RWPE1 (cell line): ENCODE data around the gene IFNL1.
A peak's percentile ranks its signal among the peaks of the same experiment; 100 is the strongest.
"Not testable (repeated sequence)": the region's sequence is repeated elsewhere in the genome, so short reads cannot be mapped to it uniquely, and the experiment has no call there.

Experiments used
- CTCF ChIA-PET: fragments of 350-600 bp; sonication (Branson Sonifier 250); formaldehyde crosslinking; extraction: SDS; loops from one replicate; lab custom pipeline; 2021; lab: Yijun Ruan, JAX
- POLR2A ChIA-PET: fragments of 400-600 bp; formaldehyde crosslinking; extraction: SDS; loops from one replicate; lab custom pipeline; 2020; ENCODE audit warnings: antibody characterized with exemption; ENCODE audit not compliant: low non-redundant PET; lab: Yijun Ruan, JAX
- DNase-seq: peaks from one replicate; pipeline ENCODE4 v3.0.0; 2012; ENCODE audit warnings: low spot score
- H3K27ac ChIP-seq: fragments of 450-650 bp; 2 replicates; pipeline ENCODE4 v1.5.1; 2017
- TF ChIP-seq, protein P1 (sequence below): fragments of 450-650 bp; conservative IDR thresholded peaks from 2 replicates; pipeline ENCODE4 v1.5.1; 2017; ENCODE audit warnings: low read depth, mild to moderate bottlenecking

IFNL1 gene

DNA sequence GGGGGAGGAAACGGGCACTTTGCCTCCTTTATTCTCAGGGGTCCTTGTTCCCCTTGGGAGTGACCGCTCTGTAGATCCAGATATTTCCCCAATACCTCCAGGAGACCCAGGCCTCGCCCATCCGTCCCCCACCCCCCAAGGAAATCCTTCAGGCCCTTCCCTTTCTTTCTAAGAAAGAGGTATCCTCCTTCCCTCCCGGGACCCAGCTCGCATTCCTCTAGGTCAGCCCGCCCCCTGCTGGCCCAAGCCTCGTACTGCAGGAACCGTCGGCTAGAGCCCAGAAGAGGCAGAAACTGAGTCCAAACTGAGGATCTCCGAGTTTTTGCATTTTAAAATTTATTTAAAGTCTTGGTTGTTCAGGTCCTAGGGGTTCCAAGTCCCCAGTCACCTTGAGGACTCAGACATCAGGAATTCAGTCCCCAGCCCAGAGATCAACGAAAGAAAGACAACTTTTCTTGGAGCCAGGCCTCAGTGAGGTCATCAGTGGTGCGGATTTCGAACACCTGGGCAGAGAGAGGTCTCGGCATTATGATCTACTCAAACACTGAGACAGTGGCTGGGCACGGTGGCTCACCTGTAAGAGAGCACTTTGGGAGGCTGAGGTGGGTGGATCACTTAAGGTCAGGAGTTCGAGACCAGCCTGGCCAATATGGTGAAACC is 32.0 kb downstream of the IFNL1 start:
- peak; percentile 77 for DNase-seq
- ChIA-PET CTCF (interaction anchor here (0.6 to 2.6 kb wide), 8 partner anchors 46 to 381 kb away, joined by 3 to 11 read pairs (median 4); no protein-coding TSS in a partner anchor), POLR2A (no interaction called here)
- TF ChIP-seq, protein P1, sequence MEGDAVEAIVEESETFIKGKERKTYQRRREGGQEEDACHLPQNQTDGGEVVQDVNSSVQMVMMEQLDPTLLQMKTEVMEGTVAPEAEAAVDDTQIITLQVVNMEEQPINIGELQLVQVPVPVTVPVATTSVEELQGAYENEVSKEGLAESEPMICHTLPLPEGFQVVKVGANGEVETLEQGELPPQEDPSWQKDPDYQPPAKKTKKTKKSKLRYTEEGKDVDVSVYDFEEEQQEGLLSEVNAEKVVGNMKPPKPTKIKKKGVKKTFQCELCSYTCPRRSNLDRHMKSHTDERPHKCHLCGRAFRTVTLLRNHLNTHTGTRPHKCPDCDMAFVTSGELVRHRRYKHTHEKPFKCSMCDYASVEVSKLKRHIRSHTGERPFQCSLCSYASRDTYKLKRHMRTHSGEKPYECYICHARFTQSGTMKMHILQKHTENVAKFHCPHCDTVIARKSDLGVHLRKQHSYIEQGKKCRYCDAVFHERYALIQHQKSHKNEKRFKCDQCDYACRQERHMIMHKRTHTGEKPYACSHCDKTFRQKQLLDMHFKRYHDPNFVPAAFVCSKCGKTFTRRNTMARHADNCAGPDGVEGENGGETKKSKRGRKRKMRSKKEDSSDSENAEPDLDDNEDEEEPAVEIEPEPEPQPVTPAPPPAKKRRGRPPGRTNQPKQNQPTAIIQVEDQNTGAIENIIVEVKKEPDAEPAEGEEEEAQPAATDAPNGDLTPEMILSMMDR = peak; percentile 94
- no peak overlapping the region for H3K27ac ChIP-seq

DNA sequence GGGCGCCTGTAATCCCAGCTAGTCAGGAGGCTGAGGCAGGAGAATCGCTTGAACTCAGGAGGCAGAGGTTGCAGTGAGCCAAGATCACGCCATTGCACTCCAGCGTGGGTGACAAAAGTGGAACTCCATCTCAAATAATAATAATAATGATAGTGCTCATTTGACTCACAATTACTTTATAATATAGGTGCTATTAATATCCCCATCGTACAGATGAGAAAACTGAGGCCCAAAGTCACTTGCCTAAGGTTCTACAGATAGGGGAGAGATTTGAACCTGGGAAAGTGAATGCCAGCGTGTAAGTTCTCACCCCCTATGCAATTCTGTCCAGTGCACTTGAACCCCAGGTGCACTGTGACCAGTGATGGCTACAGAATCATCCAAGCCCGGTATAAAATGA is 33.7 kb downstream of the IFNL1 start:
- ChIA-PET POLR2A (no interaction called here), CTCF (no interaction called here)
- H3K27ac ChIP-seq = no peak overlapping the region
- DNase-seq = no peak
- TF ChIP-seq, protein P1 = no peak

DNA sequence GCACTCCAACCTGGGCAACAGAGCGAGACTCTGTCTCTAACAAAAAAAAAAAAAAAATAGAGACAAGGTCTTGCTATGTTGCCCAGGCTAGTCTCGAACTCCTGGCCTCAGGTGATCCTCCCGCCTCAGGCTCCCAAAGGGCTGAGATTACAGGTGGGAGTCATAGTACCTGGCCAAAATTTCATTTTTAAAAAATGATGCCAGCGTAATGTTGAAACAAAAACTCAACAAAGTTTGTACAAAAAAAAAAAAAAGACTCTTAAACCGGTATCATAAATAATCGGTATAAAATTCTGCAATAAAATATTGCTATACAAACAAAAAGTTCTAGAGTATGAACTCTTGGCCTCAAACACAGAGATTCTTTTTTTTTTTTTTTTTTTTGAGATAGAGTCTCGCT is 36.1 kb downstream of the IFNL1 start:
- H3K27ac ChIP-seq = no peak overlapping the region
- POLR2A ChIA-PET = no interaction called here
- TF ChIP-seq, protein P1 = no peak
- CTCF ChIA-PET = interaction anchor here (0.6 to 0.7 kb wide), 2 partner anchors 368 to 370 kb away, joined by 5 read pairs; no protein-coding TSS in a partner anchor
- DNase-seq = no peak

DNA sequence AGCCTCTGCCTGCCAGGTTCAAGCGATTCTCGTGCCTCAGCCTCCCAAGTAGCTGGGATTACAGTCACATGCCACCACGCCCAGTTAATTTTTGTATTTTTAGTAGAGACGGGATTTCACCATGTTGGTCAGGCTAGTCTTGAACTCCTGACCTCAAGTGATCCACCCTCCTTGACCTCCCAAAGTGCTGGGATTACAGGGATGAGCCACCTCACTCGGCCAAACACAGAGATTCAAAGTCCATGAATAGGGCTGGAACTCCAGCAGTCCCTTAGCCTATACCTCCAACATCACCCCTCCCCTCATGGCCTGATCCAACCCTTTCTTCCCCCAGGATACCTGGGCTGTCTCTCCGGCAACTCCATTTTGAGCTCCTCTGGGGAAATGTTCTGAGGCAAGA is 36.5 kb downstream of the IFNL1 start:
- H3K27ac ChIP-seq, POLR2A ChIA-PET, DNase-seq: not testable (repeated sequence)
- CTCF ChIA-PET = interaction anchor here (0.6 kb wide), 1 partner anchor 368 kb away, joined by 5 read pairs; no protein-coding TSS in a partner anchor

DNA sequence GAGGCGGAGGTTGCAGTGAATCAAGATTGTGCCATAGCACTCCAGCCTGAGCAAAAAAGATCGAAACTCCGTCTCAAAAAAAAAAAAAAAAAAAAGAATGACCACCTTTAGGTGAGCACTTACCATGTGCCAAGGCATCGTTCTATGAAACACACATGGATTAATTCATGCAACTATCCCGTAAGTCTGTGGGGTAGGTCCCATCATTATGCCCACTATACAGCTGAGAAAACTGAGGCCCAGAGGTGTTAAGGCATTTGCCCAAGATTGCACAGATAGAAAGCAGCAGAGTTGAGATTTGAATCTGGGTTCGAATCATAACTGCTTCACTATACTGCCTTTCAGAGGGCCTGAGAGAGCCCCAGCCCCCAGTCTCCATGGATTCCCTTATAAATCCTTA is 37.3 kb downstream of the IFNL1 start:
- TF ChIP-seq, protein P1 = no peak
- no peak overlapping the region for H3K27ac ChIP-seq
- POLR2A ChIA-PET = no interaction called here
- DNase-seq = no peak
- CTCF ChIA-PET = no interaction called here

DNA sequence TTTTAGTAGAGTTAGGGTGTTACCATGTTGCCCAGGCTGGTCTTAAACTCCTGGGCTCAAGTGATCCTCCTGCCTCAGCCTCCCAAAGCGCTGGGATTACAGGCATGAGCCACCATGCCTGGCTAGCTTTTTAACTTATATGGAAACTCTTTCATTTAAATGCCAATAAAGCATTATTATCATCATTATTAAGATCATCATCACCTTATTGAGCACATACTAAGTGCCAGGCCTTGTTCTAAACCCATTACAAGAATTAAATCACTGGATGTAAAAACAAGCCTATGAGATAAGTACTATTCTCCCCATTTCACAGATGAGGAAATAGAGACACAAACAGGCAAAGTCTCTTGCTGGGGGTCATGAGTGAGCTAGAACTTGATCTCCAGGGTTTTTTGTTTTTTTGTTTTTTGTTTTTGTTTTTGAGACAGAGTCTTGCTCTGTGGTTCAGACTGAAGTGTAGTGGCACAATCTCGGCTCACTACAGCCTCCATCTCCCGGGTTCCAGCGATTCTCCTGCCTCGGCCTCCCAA is 38.3 kb downstream of the IFNL1 start:
- CTCF ChIA-PET = no interaction called here
- no peak overlapping the region for H3K27ac ChIP-seq
- POLR2A ChIA-PET = no interaction called here
- no peak for DNase-seq
- TF ChIP-seq, protein P1 = no peak

DNA sequence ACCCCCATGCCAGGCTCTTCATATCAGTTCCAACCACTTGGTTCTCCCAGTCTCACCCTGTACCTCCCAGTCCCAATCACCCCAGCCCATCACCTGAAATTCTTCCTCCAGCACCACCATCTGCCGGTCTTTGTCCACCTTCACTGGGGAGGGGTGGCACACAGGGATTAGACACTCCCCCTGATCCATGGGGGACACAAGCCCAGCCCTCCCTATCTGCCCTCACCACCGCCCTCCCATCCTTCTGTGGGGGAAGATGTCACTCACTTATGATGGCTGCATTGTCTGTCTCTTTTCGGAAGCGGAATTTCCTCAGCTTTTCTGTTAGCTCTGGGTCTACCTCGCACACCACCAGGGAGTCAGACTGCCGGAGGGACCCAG is 39.0 kb downstream of the IFNL1 start:
- no peak for DNase-seq
- TF ChIP-seq, protein P1 = no peak
- H3K27ac ChIP-seq = no peak overlapping the region
- CTCF ChIA-PET = no interaction called here
- POLR2A ChIA-PET = no interaction called here
